Measurements from ENCODE around the gene GET3. TPM values are rescaled to one million over a fixed set of nuclear protein-coding genes. Genes with fewer than 3 reads are reported as not detected.

Gene GET3
- total and polyA plus RNA-seq, 2 donors (not counting 3 experiments of a cell fraction or from before 2014, with no cell fraction given), result 74.8 to 197 TPM

GRCh38 chr19:12790628-12791344, 53.5 kb downstream of the GET3 start:
- Histone ChIP-seq H3K9me1 (replicated peaks; ENCODE audit: control insufficient read depth, extremely low read depth, insufficient read depth, low read length) (no peaks in the 10 kb centered on the region), H3K9me3 (replicated peaks; ENCODE audit: control insufficient read depth, insufficient read depth, low read length) (no peaks in the 10 kb centered on the region), H3K36me3 (ENCODE audit: control insufficient read depth in 2 of 2, extremely low read depth in 1 of 2, insufficient read depth in 2 of 2, low read length in 2 of 2) (no peaks in the 10 kb centered on the region), H4K20me1 (replicated peaks; ENCODE audit: control insufficient read depth, extremely low read depth, insufficient read depth, low read length) (no peaks in the 10 kb centered on the region), H2AFZ (ENCODE audit: low read depth, low read length) (no peak overlapping the region), H3K27ac (ENCODE audit: insufficient read depth, low read depth, low read length) (peak overlapping the region; percentile 65), H3K4me3 (replicated peaks in 1 of 3; ENCODE audit: insufficient read depth in 1 of 3, low read depth in 1 of 3, low read length in 3 of 3) (peak overlapping the region in 2 of 3 experiments; percentile 37 to 44), H3K4me1 (ENCODE audit: control insufficient read depth, extremely low read depth, insufficient read depth, low read length) (peaks cover 35% of the 10 kb centered on the region), H3K4me2 (ENCODE audit: insufficient read depth, low read length) (peak overlapping the region; percentile 61), H3K79me2 (ENCODE audit: control insufficient read depth, insufficient read depth, low read length) (peaks cover 14% of the 10 kb centered on the region), H3K9ac (replicated peaks; ENCODE audit: extremely low read depth, insufficient read depth, low read length) (peak overlapping the region; percentile 66), H3K27me3 (ENCODE audit: control insufficient read depth in 2 of 2, insufficient read depth in 2 of 2, low read length in 2 of 2) (no peaks in the 10 kb centered on the region)
- POLR2A ChIA-PET, result interaction anchor here (0.9 to 4.1 kb wide), 13 partner anchors 8 to 359 kb away, joined by 3 to 94 read pairs (median 5); partner anchors contain the start of genes HOOK2, IER2 and STX10
- intact Hi-C loops (cut with micrococcal nuclease), result loop anchor here (1.0 kb wide), 1 partner anchor 8 kb away; no protein-coding TSS in a partner anchor
- dilution Hi-C loops (cut with MboI; ENCODE audit: extremely low pct_ligation_motif_present, low sequenced_read_pairs), result no loop called here
- peak; percentile 66 for TF ChIP-seq MAX (IDR thresholded peaks at IDR 0.05; ENCODE audit: insufficient read depth, insufficient read length)
- TF ChIP-seq GATA2 (IDR thresholded peaks at IDR 0.05; ENCODE audit: insufficient read depth, insufficient read length, low read depth, low read length), result no peak
- DNase-seq (ENCODE audit: low read depth, low spot score) (no peak), FAIRE-seq (no peak)
- BruUV-seq (replicated peaks), result no TSS peak
- CTCF ChIA-PET, result interaction anchor here (1.0 to 13.8 kb wide), 5 partner anchors 8 to 57 kb away, joined by 3 to 524 read pairs (median 21); partner anchors contain the start of gene HOOK2

- no peaks in the 10 kb centered on the region for H3K36me3 ChIP-seq (ENCODE audit: control insufficient read depth in 2 of 2, extremely low read depth in 1 of 2, insufficient read depth in 2 of 2, low read length in 2 of 2)
- dilution Hi-C loops (cut with MboI; ENCODE audit: extremely low pct_ligation_motif_present, low sequenced_read_pairs) (no loop called here), intact Hi-C loops (cut with micrococcal nuclease) (loop anchor here (1.0 kb wide), 1 partner anchor 9 kb away; no protein-coding TSS in a partner anchor)
- H3K9ac ChIP-seq (replicated peaks; ENCODE audit: extremely low read depth, insufficient read depth, low read length), result peak within 1 kb of the TSS; percentile 74
- FAIRE-seq, result peak; percentile 94
- TSS peak; percentile 57 for BruUV-seq (replicated peaks)
- no peaks in the 10 kb centered on the region for H3K27me3 ChIP-seq (ENCODE audit: control insufficient read depth in 2 of 2, insufficient read depth in 2 of 2, low read length in 2 of 2)
- peak; percentile 98 for DNase-seq (ENCODE audit: low read depth, low spot score)
- CTCF ChIA-PET, result interaction anchor here (0.7 to 13.8 kb wide), 6 partner anchors 9 to 128 kb away, joined by 3 to 524 read pairs (median 14); partner anchors contain the start of gene HOOK2
- POLR2A ChIA-PET, result interaction anchor here (0.6 to 4.1 kb wide), 15 partner anchors 9 to 1212 kb away, joined by 3 to 94 read pairs (median 5); partner anchors contain the start of genes HOOK2, IER2 and STX10
- H3K9me1 ChIP-seq (replicated peaks; ENCODE audit: control insufficient read depth, extremely low read depth, insufficient read depth, low read length), result no peaks in the 10 kb centered on the region
- H4K20me1 ChIP-seq (replicated peaks; ENCODE audit: control insufficient read depth, extremely low read depth, insufficient read depth, low read length), result no peaks in the 10 kb centered on the region
- peak within 1 kb of the TSS; percentile 61 for H3K4me2 ChIP-seq (ENCODE audit: insufficient read depth, low read length)
- H3K4me1 ChIP-seq (ENCODE audit: control insufficient read depth, extremely low read depth, insufficient read depth, low read length), result peaks cover 35% of the 10 kb centered on the region
- peaks cover 14% of the 10 kb centered on the region for H3K79me2 ChIP-seq (ENCODE audit: control insufficient read depth, insufficient read depth, low read length)
- no peaks in the 10 kb centered on the region for H3K9me3 ChIP-seq (replicated peaks; ENCODE audit: control insufficient read depth, insufficient read depth, low read length)
- H3K4me3 ChIP-seq (replicated peaks in 1 of 3; ENCODE audit: insufficient read depth in 1 of 3, low read depth in 1 of 3, low read length in 3 of 3), result peak within 1 kb of the TSS; percentile 70 to 76 (median 71)
- peak within 1 kb of the TSS; percentile 71 for H2AFZ ChIP-seq (ENCODE audit: low read depth, low read length)
- H3K27ac ChIP-seq (ENCODE audit: insufficient read depth, low read depth, low read length), result peak within 1 kb of the TSS; percentile 91
- TF ChIP-seq CTCF (IDR thresholded peaks at IDR 0.05; ENCODE audit: extremely low read depth in 1 of 2, insufficient read depth in 1 of 2, low read depth in 1 of 2, low read length in 2 of 2), result peak; percentile 4 to 12
- no peak for TF ChIP-seq GATA2 (IDR thresholded peaks at IDR 0.05; ENCODE audit: insufficient read depth, insufficient read length, low read depth, low read length)
- TF ChIP-seq MYC (IDR thresholded peaks at IDR 0.05; ENCODE audit: low read depth, low read length), result peak; percentile 7
- peak; percentile 2 for TF ChIP-seq MAX (IDR thresholded peaks at IDR 0.05; ENCODE audit: insufficient read depth, insufficient read length)
- peak; percentile 100 for TF ChIP-seq POLR2A (IDR thresholded peaks at IDR 0.05; ENCODE audit: low read depth, low read length)
- TF ChIP-seq EZH2 (IDR thresholded peaks at IDR 0.05; ENCODE audit: borderline replicate concordance, low read depth, low read length, severe bottlenecking), result no peak
- TF ChIP-seq POLR2AphosphoS5 (IDR thresholded peaks at IDR 0.05; ENCODE audit: insufficient read depth, low read depth, low read length), result peak; percentile 100
- TF ChIP-seq JUN (IDR thresholded peaks at IDR 0.05; ENCODE audit: borderline replicate concordance, insufficient read depth, insufficient read length, low read depth), result no peak
- peak; percentile 23 for TF ChIP-seq FOS (IDR thresholded peaks at IDR 0.05; ENCODE audit: borderline replicate concordance, insufficient read depth, low read length)
Measured at GRCh38 chr19:12791345-12792050, 54.2 kb downstream of the GET3 start, which contains the start of gene JUNB. JUNB (plus strand) TSS chr19:12791486; CDS start chr19:12791772, 286 bp downstream.

Data from endothelial cell of umbilical vein (primary cell).